Liver (tissue), 9 donors: ENCODE data around the gene SLC25A13. TPM values are rescaled to one million over a fixed set of nuclear protein-coding genes. Genes with fewer than 3 reads are reported as not detected.
A peak's percentile ranks its signal among the peaks of the same experiment; 100 is the strongest.

ENCODE experiments used
- DNase-seq: peaks from one replicate; pipeline ENCODE4 v3.0.0-alpha.2; 2017; ENCODE audit warnings: low spot score
- H3K27ac ChIP-seq, 2 donors: one replicate each; pipeline ENCODE4 v1.7.0; 2013; ENCODE audit warnings: inconsistent platforms in 2 of 2, low read length in 2 of 2, control low read depth in 1 of 2, low read depth in 1 of 2, mild to moderate bottlenecking in 1 of 2
- H3K27me3 ChIP-seq, 4 donors: one replicate each; pipeline versions ENCODE4 v1.6.1 to v1.7.0; 2013; ENCODE audit warnings: low read length in 3 of 4, inconsistent platforms in 1 of 4, mild to moderate bottlenecking in 1 of 4, moderate library complexity in 1 of 4; ENCODE audit not compliant: control insufficient read depth in 4 of 4, insufficient read depth in 4 of 4
- H3K36me3 ChIP-seq, 4 donors: one replicate each; pipeline versions ENCODE4 v1.6.1 to v1.7.0; 2013; ENCODE audit warnings: low read length in 3 of 4, mild to moderate bottlenecking in 3 of 4, low read depth in 1 of 4, moderate library complexity in 1 of 4; ENCODE audit not compliant: control insufficient read depth in 4 of 4, insufficient read depth in 3 of 4
- H3K4me1 ChIP-seq, 4 donors: one replicate each; pipeline versions ENCODE4 v1.6.1 to v1.7.0; 2013; ENCODE audit warnings: low read length in 3 of 4, mild to moderate bottlenecking in 3 of 4, moderate library complexity in 1 of 4; ENCODE audit not compliant: control insufficient read depth in 4 of 4, insufficient read depth in 4 of 4
- H3K4me3 ChIP-seq, 3 donors: one replicate each; pipeline versions ENCODE4 v1.6.1 to v1.7.0; 2013; ENCODE audit warnings: low read length in 3 of 3, control low read depth in 1 of 3, low read depth in 1 of 3, mild to moderate bottlenecking in 1 of 3
- H3K9ac ChIP-seq, 2 donors: one replicate each; pipeline ENCODE4 v1.7.0; 2013; ENCODE audit warnings: low read length in 2 of 2, mild to moderate bottlenecking in 2 of 2, moderate library complexity in 2 of 2, control low read depth in 1 of 2, low read depth in 1 of 2
- H3K9me3 ChIP-seq, 4 donors: one replicate each; pipeline versions ENCODE4 v1.6.1 to v1.7.0; 2013; ENCODE audit warnings: low read length in 3 of 4; ENCODE audit not compliant: control insufficient read depth in 4 of 4
- ATF3 ChIP-seq: IDR thresholded peaks from 2 replicates; pipeline ENCODE4 v1.6.1; 2016; ENCODE audit warnings: antibody characterized with exemption
- EGR1 ChIP-seq, 2 donors: IDR thresholded peaks; 2 replicates each; pipeline ENCODE4 v1.6.1; 2016 to 2018; ENCODE audit warnings: antibody characterized with exemption in 2 of 2, low read depth in 2 of 2
- FOXA1 ChIP-seq: IDR thresholded peaks from 2 replicates; pipeline ENCODE4 v1.6.1; 2016; ENCODE audit warnings: antibody characterized with exemption
- FOXA2 ChIP-seq: IDR thresholded peaks from 2 replicates; pipeline ENCODE4 v1.6.1; 2016; ENCODE audit warnings: antibody characterized with exemption
- GABPA ChIP-seq, 2 donors: IDR thresholded peaks in 1 of 2; conservative IDR thresholded peaks in 1 of 2; 2 replicates each; pipeline ENCODE4 v1.6.1; 2016; ENCODE audit warnings: antibody characterized with exemption in 2 of 2, mild to moderate bottlenecking in 1 of 2, moderate library complexity in 1 of 2
- HNF4A ChIP-seq, 2 donors: conservative IDR thresholded peaks; 2 replicates each; pipeline ENCODE4 v1.6.1; 2016; ENCODE audit warnings: antibody characterized with exemption in 2 of 2, mild to moderate bottlenecking in 2 of 2
- HNF4G ChIP-seq: IDR thresholded peaks from 2 replicates; pipeline ENCODE4 v1.6.1; 2016; ENCODE audit warnings: antibody characterized with exemption
- JUND ChIP-seq, 2 donors: IDR thresholded peaks; 2 replicates each; pipeline ENCODE4 v1.6.1; 2016; ENCODE audit warnings: antibody characterized with exemption in 2 of 2
- MAX ChIP-seq: IDR thresholded peaks from 2 replicates; pipeline ENCODE4 v1.6.1; 2016; ENCODE audit warnings: antibody characterized with exemption
- NR2F2 ChIP-seq: IDR thresholded peaks from 2 replicates; pipeline ENCODE4 v1.6.1; 2016; ENCODE audit warnings: antibody characterized with exemption
- RAD21 ChIP-seq, 2 donors: IDR thresholded peaks; 2 replicates each; pipeline ENCODE4 v1.6.1; 2016; ENCODE audit warnings: antibody characterized with exemption in 2 of 2, mild to moderate bottlenecking in 2 of 2
- RXRA ChIP-seq, 2 donors: IDR thresholded peaks; 2 replicates each; pipeline ENCODE4 v1.6.1; 2017 to 2018; ENCODE audit warnings: antibody characterized with exemption in 2 of 2, mild to moderate bottlenecking in 1 of 2
- SP1 ChIP-seq: IDR thresholded peaks from 2 replicates; pipeline ENCODE4 v1.6.1; 2018; ENCODE audit warnings: antibody characterized with exemption, mild to moderate bottlenecking
- TAF1 ChIP-seq: conservative IDR thresholded peaks from 2 replicates; pipeline ENCODE4 v1.6.1; 2016; ENCODE audit warnings: antibody characterized with exemption, mild to moderate bottlenecking
- YY1 ChIP-seq: IDR thresholded peaks from 2 replicates; pipeline ENCODE4 v1.6.1; 2016; ENCODE audit warnings: antibody characterized with exemption, mild to moderate bottlenecking
- ZBTB33 ChIP-seq: IDR thresholded peaks from 2 replicates; pipeline ENCODE4 v1.6.1; 2016; ENCODE audit warnings: antibody characterized with exemption
- WGBS: extraction: QIAGEN DNeasy Blood & Tissue Kit; methylation state at CpG from one replicate; pipeline ENCODE4 v1.1.7; 2013; 5-methylcytosine and 5-hydroxymethylcytosine counted together
- polyA plus RNA-seq, 2 donors: library from polyadenylated mRNA; stranded (reverse) in 1 of 2; unstranded in 1 of 2; fragments of 200-250 nt in 1 of 2; fragments of >200 nt in 1 of 2; fragmentation: Nextera tagmentation in 1 of 2; extraction: Ambion mirVana in 1 of 2; gene quantifications; one replicate each; pipeline versions ENCODE4 v1.2.1 to v1.2.3, GENCODE V29; 2013 to 2015
- total RNA-seq, 2 donors: library from RNA; depleted of rRNA; stranded (reverse); fragments of >200 nt; gene quantifications; one replicate each; pipeline ENCODE4 v1.2.3, GENCODE V29; 2014
- TF ChIP-seq, protein P1 (sequence below): fragments of 150-350 bp; IDR thresholded peaks from 2 replicates; pipeline ENCODE4 v1.5.1; 2017; ENCODE audit warnings: improper control_type of control experiment, low read depth, low read length; ENCODE audit not compliant: missing input control
- donor health status: healthy.
- donor health status: healthy.
- donor health status: healthy.
- donor health status: healthy.
- donor health status: healthy.

Gene SLC25A13
- total and polyA plus RNA-seq, 4 donors = 45.6 to 116 (median 63.9) TPM

DNA sequence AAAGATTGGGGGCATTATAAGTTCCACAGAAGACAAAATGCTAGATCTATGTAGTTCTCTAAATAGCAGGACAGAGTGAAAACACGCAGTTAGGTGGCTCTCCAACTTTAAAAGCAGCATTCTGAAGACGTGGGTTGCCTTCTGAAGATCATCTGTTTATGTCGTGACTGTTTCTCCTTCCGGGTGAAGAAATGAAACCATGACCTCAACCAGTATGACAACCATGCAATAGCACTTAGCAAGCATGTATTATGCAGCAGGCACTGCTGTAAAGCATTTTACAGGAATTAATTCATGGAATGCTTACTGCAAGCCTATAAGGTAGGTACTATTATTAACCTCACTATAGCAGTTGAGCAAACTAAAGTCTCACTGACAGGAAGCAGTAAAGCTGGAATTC, 125.2 kb downstream of the SLC25A13 start:
- peaks cover 4 to 21% (median 14%) of the 10 kb centered on the region in 4 donors for H3K36me3 ChIP-seq
- no peaks in the 10 kb centered on the region for H3K9me3 ChIP-seq
- no peaks in the 10 kb centered on the region for H3K4me1 ChIP-seq
- no peaks in the 10 kb centered on the region for H3K27me3 ChIP-seq
- no peak overlapping the region for H3K4me3 ChIP-seq
- no peak overlapping the region for H3K27ac ChIP-seq
- 96% methylated on average over 4 of the region's 4 CpGs for WGBS
- no peak for TF ChIP-seq JUND (IDR thresholded peaks at IDR 0.05)
- DNase-seq = no peak
- no peak overlapping the region for H3K9ac ChIP-seq

DNA sequence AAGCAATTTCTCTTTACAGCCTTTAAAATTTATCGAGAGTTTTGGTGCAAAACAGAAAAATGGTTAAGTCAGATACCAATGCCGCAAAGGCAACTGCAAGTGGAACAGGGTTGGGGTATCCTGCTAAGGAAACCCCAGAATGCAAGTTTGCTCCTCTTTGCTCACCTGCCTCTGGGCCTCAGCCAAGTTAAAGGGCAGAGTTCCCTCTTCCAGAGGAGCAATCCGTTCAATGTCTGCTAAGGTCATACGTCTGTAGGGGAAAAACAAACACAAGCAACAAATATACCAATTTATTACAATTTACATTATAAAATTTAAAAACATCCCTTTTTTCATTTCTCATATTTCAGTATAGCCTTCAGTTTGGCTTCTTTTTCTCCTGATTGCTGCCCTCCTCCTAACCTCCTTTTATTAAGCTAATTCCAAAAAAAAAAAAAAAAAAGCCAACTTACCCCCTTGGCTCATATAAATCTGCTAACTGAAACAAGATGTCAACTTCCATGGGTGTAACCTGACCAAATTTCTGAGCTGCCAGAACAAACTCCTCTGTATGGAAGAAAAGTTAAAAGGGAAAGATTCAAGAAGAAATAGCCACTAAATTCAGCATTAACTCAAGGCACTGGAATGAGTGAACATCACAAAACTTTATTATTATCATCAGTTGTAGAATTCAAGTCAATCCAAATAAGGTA, 132.6 kb downstream of the SLC25A13 start:
- H3K9ac ChIP-seq = peak overlapping the region in 1 of 2 donors; percentile 10

DNA sequence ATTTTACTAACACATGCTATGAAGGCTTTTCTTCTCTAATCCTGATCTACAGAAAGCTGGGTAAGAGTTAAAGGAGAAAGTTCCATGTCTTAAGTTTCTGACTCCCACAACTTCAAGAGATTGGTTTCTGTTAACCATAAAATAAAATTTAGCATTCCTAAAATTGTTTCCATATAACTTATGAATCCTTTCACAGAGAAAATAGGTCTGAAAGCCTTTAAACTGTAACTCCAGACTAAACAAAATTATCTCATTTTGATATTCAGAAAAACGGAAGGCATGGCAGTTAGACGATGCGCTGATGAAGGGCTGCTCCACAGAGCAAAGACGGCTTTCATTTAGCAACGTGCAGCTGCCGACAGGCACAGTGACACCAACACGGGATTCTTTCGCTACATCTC, 133.3 kb downstream of the SLC25A13 start:
- Histone ChIP-seq H3K4me3 (no peak overlapping the region), H3K9me3 (no peaks in the 10 kb centered on the region), H3K27me3 (no peaks in the 10 kb centered on the region), H3K27ac (peak overlapping the region in 1 of 2 donors; percentile 40), H3K36me3 (peaks cover 4 to 51% (median 28%) of the 10 kb centered on the region in 4 donors), H3K4me1 (peaks cover 6 to 18% (median 17%) of the 10 kb centered on the region in 4 donors), H3K9ac (no peak overlapping the region)
- TF ChIP-seq FOXA1 (no peak), JUND (IDR thresholded peaks at IDR 0.05) (no peak), YY1 (no peak), TAF1 (no peak), RAD21 (IDR thresholded peaks at IDR 0.05) (no peak), RXRA (IDR thresholded peaks at IDR 0.05) (no peak), EGR1 (IDR thresholded peaks at IDR 0.05; ENCODE audit: low read depth in 2 of 2) (no peak), GABPA (IDR thresholded peaks at IDR 0.05 in 1 of 2, conservative IDR thresholded peaks at IDR 0.05 in 1 of 2) (no peak), ATF3 (no peak), NR2F2 (no peak), SP1 (no peak), FOXA2 (no peak), ZBTB33 (no peak), HNF4G (no peak)
- TF ChIP-seq, protein P1, sequence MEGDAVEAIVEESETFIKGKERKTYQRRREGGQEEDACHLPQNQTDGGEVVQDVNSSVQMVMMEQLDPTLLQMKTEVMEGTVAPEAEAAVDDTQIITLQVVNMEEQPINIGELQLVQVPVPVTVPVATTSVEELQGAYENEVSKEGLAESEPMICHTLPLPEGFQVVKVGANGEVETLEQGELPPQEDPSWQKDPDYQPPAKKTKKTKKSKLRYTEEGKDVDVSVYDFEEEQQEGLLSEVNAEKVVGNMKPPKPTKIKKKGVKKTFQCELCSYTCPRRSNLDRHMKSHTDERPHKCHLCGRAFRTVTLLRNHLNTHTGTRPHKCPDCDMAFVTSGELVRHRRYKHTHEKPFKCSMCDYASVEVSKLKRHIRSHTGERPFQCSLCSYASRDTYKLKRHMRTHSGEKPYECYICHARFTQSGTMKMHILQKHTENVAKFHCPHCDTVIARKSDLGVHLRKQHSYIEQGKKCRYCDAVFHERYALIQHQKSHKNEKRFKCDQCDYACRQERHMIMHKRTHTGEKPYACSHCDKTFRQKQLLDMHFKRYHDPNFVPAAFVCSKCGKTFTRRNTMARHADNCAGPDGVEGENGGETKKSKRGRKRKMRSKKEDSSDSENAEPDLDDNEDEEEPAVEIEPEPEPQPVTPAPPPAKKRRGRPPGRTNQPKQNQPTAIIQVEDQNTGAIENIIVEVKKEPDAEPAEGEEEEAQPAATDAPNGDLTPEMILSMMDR = no peak
- 60% methylated on average over 8 of the region's 8 CpGs for WGBS
- DNase-seq = no peak

More for the DNA sequence above, 132.6 kb downstream of the SLC25A13 start:
- Histone ChIP-seq H3K4me3 (no peak overlapping the region), H3K4me1 (peaks cover 6 to 18% (median 17%) of the 10 kb centered on the region in 4 donors), H3K36me3 (peaks cover 7 to 45% (median 23%) of the 10 kb centered on the region in 4 donors), H3K9me3 (no peaks in the 10 kb centered on the region), H3K27me3 (no peaks in the 10 kb centered on the region), H3K27ac (peak overlapping the region in 1 of 2 donors; percentile 40)
- DNase-seq = no peak
- peak in 1 of 2 donors; percentile 34 for TF ChIP-seq EGR1 (IDR thresholded peaks at IDR 0.05; ENCODE audit: low read depth in 2 of 2)
- TF ChIP-seq NR2F2 = no peak
- no peak for TF ChIP-seq MAX
- peak; percentile 8 for TF ChIP-seq SP1
- peak; percentile 73 for TF ChIP-seq YY1
- peak; percentile 39 to 46 for TF ChIP-seq RAD21 (IDR thresholded peaks at IDR 0.05)
- TF ChIP-seq RXRA (IDR thresholded peaks at IDR 0.05) = peak; percentile 78 to 79
- peak; percentile 84 to 90 for TF ChIP-seq HNF4A (conservative IDR thresholded peaks at IDR 0.05)
- TF ChIP-seq ZBTB33 = no peak
- no peak for TF ChIP-seq HNF4G
- no peak for TF ChIP-seq TAF1
- TF ChIP-seq FOXA1 = no peak
- peak in 1 of 2 donors; percentile 34 for TF ChIP-seq JUND (IDR thresholded peaks at IDR 0.05)
- no peak for TF ChIP-seq GABPA (IDR thresholded peaks at IDR 0.05 in 1 of 2, conservative IDR thresholded peaks at IDR 0.05 in 1 of 2)
- peak; percentile 20 for TF ChIP-seq FOXA2
- WGBS = 21% methylated on average over 4 of the region's 4 CpGs
